GM03348 (cell line): ENCODE data around the gene CNPY4.

ENCODE experiments used
- DNase-seq: peaks from one replicate; pipeline ENCODE4 v3.0.0; 2012; ENCODE audit warnings: low spot score

The CNPY4 gene

DNA sequence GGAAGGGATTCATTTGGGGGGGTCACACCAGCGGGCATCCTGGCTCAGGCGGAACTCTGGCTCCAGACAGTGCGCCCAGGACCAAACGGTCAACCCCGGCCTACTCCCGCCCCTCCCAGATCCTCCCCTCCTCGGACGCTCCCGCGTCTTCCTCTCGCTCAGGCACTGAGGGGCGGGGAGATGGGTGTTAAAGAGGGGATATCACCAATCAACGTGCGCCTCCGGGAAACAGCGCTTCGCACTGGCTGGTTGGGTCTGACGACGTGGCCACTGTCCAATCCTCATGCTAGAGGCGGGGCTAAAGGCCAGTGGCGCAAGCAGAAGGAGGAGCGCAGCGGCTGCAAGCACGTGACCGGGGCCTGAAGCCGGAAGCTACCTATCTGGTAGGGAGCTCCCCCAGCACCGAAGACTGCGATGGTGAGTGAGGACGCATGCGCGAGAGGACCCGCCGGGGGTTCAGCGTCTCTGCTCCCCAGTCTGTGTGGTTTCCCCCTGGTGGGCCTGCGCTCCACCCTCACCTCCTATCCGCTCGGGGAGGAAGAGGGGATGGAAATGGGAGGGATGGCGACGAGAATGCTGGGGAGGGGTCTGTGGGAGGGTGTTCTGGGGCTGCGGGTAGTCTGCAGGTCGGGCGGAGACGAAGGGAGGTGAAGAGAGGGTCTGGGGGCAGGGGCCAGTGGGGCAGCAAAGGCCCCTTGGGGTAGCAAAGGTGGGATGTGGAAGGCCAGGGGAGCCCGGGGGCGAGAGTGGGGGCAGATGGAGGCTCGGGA lies 29.3 kb downstream of the CNPY4 start, which contains the start of gene LAMTOR4:
Gene LAMTOR4, plus strand, starts transcription at position 360 of the 770 bp plus-strand sequence. Its CDS starts 55 bp downstream, at position 415.
- peak; percentile 99 for DNase-seq

DNA sequence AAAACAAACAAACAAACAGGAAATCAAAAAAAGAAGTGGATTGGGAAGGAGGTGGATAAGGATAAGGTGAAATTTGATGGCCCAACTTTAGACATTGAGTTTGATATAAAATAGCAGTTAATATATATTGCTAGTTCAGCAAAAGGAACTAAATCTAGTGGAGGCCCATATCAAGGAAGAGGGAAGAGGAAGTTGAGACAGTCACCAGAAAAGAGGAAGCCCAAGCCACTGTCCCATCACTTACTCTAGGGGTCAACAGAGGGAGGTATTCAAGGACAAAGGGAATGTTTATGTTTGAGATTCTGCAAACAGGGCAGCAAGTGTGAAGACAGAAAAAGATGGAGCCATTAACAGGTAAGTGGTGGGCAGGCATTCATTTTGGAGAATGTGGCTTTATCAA lies 33.0 kb downstream of the CNPY4 start:
- no peak for DNase-seq

DNA sequence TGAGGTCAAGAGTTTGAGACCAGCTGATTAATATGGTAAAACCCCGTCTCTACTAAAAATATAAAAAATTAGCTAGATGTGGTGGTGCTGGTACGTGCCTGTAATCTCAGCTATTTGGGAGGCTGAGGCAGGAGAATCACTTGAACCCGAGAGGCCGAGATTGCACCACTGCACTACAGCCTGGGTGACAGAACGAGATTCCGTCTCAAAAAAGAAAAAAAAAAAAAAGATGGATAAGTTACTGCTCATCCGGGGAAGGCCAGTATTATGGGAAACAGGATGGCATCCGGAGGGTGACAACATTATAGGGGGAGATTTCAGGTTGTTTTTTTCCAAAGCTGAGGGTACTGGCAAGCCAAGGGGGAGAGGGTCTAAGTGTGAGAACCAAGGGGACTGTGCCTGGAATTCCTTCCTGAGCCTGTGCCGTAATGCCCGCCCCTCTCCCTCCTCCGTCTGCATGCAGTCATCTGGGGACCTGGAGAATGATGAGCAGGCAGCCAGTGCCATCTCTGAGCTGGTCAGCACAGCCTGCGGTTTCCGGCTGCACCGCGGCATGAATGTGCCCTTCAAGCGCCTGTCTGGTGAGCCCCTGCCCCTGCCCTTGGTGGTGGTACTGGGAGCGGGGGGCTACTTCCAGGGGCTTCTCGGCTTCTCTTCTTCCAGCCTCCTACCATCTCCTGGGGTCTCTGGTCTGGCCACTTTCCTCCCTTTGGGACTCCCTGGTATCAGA lies 33.7 kb downstream of the CNPY4 start:
- DNase-seq: no peak

DNA sequence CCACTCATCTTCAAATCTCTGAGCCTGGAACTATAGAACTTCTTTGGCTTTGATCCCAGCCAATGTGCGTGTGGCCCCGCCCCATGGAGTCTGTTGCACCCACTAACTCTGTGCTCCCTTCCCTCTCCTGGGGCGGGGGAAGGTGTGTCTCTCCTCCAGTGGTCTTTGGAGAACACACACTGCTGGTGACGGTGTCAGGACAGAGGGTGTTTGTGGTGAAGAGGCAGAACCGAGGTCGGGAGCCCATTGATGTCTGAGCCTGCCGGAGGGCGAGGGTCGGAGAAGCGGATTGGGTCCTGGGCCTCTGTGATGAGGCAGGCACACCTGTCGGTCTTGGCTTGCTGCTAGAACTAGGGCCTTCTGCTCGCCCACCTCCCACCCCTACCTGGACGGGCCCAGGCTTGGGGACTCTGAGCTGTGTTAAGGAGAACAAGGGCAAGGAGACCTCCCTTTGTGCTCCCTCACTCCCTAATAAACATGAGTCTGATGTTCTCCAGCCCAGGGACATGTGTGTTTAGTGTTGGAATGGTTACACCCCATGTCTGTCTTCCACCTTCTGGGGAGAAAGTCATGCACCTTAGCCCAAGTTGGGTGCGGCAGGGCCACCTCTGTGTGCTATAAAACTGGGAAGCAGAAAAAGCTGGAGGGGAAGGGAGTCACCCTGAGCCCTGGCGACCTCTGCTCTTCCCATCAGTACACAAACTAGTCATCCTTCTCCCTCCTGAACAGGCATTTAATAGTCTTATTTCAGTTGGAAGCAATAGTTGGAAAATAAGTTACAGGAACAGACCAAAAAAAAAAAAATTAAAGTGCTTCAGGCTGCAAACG lies 34.5 kb downstream of the CNPY4 start:
- no peak for DNase-seq

DNA sequence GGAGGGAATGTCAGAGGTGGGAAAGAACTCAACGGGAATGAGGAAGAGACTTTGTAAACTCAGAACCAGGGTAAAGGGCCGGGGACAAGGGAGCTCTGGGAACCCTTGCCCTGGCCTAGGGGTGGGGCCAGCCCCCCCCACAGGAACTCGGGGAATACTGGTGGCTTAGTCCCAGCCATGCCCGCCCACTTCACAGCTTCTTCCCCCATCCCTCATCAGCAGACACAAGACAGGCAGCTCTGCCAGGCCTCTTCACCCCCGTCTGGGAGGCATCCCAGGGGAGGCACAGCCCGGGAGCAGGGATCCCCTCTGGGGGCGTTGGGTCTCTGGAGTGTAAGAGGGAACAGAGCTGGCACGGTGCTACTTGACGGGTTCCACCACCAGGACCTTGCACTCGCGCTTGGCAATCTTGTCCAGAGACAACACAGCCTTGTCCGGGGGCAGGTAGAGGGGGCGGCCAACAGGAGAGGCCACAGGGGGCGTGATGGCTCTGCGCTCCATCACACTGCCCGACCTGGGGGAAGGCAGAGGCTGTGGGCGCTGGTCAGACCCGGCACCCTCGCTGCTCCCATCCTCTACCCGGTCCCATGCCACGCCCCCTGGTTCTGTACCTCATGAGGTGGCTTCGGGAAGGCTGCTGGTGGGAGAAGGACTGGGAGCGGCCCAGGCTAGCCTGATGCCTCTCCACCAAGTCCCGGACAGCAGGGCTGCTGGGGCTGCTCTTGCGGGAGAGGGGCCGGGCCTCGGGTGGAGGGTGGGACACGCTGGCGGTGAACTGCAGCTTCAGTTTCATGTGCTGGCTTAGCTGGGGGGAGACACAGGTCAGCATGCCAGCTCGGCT lies 35.4 kb downstream of the CNPY4 start:
- DNase-seq: no peak

DNA sequence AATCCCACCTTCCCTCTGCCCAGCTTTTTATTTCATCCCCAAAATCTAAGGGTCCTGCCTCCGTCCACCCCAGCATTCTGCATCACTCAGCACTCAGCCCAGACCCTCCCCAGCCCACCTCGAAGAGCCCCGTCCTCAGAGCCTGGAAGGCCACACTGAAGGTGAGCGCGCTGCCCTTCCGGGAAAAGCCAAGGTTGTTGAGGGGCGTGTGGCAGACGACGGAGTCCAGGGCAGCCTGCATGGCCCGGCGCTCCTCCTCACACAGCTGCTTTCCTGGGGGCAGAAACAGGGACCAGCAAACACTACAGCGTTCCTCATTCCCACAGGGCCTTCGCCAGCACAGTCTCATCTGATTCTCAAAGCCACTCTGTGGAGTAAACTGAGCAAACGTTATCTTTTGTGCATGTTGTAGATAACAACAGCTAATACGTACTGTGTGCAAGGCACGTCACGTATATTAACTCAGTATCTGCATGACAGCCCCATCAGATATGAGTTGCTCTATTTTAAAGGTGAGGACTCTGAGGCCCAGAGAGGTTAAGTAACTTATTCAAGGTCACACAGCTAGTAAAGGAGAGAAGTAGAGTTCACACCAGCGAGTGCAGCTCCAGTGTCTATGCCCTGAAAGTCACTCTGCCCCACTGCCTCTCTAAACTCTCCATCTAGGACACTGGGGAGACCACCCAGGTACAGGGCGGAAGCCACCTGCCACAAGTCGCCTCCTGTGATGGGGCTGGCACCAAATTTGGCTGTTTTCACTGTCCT lies 36.3 kb downstream of the CNPY4 start:
- DNase-seq: no peak

DNA sequence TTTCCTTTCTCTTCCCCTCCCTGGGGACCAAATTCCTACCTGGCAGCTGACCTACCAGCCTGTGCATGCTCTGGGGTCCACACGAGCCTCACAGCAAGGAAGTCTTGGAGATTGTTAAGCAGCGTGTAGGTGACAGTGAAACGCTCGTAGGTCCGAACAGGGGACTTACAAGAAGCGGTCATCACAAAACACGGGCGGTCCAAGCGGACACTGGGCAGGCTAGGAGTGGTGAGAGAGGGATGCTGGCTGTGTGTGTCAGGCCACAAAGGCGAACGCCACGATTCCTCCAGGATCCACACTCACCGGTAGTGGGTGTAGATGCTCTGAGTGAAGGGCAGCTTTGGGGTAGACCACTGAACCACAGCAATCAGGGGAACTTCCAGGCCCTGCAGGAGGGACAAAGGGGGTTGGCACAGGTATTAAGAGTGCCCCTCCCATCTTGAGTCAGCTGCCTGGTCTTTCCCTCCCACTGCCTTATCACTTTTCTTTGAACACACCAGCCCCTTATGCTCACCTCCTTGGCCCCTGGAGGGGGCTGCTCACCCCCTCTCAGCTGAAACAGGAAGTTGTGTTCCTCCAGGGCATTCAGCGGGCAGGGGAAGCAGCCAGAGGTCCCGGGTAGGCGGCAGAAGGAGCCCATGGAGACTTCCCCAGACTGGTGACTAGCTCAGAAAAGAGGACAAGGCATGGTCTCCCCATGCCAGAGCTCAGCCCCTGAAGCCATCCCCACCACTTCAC lies 37.1 kb downstream of the CNPY4 start:
- no peak for DNase-seq

DNA sequence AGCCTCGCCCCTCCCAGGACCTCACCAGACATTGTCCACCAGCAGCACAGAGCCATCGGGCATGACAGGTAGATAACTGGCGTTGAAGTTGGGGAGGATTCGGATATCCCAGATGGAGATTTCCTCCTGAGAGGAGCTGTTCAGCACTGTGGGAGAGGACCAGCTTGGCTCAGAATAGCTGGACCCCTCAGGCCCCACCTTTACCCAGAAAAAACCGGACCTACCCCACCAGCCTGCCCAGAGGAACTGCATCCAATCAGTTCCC lies 37.6 kb downstream of the CNPY4 start:
- DNase-seq: no peak

DNA sequence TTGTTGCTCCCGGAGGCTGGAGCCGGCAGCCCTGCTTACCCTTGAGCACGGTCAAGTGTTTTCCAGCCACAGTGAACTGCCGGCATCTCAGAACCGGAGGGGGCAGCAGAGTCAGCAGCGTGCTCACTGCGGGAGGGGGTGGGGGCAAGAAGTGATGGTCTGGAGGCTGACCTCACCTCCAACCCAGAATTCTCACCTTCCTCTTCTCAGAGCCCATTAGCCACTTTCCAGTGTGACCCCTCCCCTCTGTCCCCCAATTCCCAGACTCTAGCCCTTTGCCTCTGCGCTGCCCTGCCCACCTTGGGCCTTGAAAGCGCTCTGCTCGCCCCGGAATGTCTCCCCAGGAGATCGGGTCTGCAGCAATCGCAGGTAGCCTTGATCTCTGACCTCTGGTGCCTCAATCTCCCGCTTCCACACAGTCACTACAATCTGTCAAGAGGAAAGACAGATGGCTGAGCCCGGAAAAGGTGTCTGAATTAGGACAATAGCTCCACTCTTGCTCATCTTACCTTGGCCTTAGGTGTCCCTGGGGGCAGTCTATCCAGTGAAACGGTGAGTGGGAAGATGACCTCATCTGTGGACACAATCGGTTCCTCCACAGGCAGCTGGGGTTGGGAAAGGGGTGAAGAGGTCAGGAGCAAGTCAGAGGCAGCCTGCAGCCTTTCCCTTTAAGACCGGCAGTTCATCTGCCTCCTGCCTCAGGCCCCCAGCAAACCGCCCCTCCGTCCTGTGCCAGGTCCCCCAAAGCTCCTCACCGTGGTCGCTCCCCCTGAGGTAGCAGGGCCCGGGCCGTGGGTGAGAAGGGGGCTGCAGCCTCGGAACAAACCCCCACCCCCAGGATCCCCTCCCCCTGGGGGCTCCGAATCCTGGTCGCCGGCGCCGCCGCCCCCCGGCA lies 38.1 kb downstream of the CNPY4 start:
- peak; percentile 60 for DNase-seq

DNA sequence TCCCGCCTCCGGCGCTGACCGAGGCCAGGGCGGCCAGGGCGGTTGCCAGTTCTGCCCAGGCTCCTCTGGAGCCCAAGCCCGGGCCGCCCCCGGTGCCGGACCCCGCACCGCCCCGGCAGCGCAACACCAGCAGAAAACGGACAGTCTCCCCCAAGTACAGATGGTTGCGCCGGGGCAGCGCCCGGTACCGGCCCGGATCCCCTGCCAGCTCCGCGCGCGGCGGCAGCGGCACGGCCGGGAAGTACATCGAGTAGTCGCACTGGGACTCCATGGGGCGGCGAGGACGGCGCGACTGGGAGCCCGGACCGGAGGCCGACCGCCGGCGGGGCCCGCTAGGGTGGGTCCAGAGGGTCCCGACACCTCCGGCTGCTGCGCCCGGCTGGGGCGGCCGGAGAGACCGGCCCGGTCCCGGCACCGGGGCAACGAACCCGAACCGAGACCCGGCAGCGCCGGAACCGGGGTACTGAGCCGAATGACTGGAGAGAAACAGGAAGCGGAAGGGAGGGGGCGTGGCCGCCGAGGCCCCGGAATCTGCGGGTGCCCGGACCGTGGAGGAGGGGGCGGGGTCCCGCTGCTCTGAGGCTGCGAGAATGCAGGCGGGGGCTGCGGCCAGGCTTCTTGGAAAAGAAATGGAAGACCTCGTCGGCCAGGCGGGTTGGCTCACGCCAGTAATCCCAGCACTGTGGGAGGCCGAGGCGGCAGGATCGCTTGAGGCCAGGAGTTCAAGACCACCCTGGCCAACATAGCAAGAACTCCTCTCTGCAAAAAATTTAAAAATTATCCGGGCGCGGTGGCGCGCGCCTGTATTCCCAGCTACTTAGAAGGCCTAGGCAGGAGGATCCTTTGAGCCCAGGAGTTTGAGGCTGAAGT lies 39.0 kb downstream of the CNPY4 start, which contains the start of gene TRAPPC14:
Gene TRAPPC14, minus strand, starts transcription at position 495 of the 870 bp plus-strand sequence. Its CDS starts 224 bp downstream, at position 271.
- peak; percentile 98 for DNase-seq

DNA sequence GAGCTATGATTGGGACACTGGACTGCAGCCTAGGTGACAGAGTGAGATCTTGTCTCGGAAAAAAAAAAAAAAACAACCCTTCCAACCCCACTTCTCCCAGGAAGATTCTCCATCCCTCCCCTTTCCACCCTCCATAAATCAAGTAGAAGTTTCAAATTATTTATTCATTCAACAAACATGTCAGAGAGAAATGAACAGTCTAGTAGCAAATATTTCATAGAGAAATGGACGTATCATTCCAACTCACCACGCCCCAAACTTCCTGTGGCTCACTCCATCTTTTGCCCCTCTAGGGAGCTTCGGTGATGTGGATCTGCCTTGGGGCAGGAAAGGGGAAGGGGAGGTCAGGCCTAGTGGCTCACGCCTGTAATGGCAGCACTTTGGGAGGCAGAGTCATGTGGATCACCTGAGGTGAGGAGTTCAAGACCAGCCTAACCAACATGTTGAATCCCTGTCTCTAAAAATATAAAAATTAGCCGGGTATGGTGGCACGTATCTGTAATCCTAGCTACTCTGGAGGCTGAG lies 39.7 kb downstream of the CNPY4 start:
- no peak for DNase-seq

DNA sequence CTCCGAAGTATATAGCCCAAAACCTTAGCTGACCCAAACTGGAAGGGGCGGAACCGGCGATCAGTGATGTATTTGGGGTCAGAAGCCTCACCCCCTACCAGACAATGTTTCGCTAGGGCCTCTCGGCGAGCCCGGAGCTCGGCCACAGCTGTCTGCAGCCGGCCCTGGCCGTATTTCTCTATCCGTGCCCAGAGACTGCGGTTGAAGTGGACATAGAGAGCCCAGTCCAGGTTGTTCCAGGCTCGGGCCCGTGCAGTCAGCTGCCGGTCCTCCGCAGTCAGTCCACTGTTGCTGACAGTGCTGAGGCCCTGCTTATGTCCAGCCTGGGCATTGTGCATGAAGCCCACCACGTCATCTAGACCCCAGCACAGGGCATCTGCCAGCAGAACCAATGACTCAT lies 40.6 kb downstream of the CNPY4 start:
- DNase-seq: no peak

DNA sequence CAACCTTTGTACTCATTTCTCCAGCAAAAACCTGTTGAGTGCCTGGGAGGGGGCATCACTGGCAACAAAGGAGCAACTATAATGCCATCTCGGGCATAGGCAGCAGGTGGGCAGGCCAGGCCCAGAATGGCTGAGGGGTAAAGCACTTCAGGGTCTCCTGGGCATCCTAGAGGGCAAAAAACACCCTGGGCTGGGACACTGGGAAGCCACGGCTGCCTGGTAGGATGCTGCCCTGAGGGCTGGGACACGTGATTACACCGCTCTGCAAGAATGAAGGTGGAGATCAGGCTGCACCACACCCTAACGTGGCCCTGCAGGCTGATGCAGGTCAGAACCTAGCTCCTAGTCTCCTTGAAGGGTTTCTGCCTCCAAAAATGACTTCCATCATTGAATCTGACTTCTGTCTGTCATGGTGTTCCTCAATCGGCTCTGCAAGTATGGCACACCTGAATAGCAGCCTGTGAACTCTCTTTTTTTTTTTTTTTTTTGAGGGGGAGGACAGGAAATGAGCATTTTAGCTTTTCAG lies 43.6 kb downstream of the CNPY4 start:
- DNase-seq: no peak

DNA sequence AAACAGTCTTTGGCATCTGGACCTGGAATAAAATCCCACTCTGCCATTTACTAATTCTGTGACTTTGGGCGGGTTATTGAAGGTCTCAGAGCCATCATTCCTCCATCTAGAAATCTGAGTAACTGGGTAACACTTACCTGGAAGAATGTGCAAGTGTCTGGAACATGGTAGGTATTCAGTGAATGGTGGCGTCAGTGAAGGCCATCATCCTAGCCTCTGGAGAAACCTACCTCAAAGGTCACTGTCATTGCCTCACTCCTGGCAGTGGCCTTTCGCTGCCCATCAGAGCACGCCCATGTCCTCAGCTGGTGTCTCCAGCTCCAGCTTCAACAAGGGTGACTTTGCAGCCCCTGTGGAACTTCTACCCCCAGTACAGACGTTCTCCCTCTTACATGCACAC lies 44.4 kb downstream of the CNPY4 start:
- no peak for DNase-seq

DNA sequence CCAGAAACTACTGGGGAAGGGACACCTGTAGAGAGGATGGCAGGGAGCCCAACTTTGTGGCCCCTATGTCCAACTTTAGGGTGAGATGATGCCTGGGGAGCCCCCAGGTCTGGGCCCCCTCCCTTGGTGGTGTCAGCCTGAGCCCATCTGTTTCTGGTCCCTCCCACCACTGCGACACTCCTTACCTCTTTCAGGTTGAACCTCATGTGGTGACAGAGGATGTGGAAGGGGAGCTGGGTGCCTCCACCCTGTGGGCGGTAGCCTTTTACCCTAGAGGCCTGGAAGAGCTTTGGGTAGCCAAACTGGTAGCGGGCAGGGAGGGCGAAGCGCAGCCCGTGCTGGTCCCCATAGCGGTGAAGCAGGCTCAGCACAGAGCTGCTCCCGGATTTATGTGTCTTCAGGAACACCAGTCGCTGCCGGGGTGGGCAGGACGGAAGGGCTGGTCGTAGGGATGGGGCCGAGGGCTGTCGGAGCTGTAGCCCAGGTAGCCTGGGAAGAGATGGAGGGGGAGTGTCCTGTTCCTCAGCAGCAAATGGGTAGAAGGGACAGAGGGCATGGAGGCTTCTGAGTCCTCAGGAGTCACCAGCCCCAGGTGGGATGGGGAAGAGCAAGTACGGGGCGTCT lies 47.0 kb downstream of the CNPY4 start:
- DNase-seq: no peak

DNA sequence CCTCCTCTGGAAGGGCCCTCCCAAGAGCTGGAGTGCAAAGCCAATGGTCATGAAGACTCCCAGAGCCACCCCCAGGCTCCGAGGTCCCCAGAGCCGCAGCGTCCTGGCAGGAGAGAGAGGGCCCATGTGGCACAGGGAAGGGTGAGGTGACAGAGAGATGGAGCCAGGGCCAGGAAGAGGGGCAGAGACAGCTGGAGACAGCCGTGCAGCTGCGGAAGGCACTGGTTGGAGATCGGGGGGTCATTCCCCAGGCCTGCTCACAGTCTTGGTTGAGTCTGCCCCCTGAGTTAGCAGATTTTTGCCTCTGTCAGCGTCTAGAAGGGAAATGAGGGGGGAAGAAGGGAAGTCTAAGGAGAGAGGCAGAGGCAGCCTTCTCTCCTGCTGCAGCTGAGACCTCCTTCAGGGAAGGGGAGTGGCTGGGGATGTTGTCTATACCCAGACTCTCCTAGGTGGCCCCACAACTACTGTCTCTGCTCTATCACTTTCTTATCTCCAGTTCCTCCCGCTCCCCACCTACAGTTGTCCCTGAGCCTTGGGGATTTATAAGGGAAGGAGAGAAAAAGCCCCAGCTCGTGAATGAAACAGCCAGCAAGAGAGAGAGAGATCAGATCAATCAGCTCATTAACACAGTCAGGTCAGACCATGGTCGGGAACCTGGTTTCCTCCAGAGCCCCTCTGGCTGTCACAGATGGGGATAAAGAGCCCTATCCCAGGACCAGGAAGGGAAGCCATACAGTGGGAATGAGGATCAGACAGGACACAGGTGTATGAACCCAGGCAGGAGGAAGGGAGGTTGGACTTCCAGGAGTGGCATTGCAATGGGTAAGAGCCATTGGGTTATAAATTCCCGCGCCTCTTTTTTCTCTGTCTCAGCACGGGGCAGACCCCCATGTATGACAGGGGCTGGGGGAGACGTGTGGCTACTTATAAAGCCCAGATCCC lies 47.8 kb downstream of the CNPY4 start:
- DNase-seq: no peak
